Adipocyte (in vitro differentiated cells): ENCODE measurements around the gene NEK3.
"Not testable (repeated sequence)": the region's sequence is repeated elsewhere in the genome, so short reads cannot be mapped to it uniquely, and the experiment has no call there.

Experiments used
- DNase-seq: peaks from one replicate; pipeline ENCODE4 v3.0.0-alpha.2; 2015; ENCODE audit warnings: low read depth
- H3K27me3 ChIP-seq: replicated peaks from 2 replicates; pipeline ENCODE4 v1.7.0; 2013; ENCODE audit warnings: mild to moderate bottlenecking, low read length, moderate library complexity; ENCODE audit not compliant: control insufficient read depth, insufficient read depth
- H3K36me3 ChIP-seq: 2 replicates; pipeline ENCODE4 v1.7.0; 2013; ENCODE audit warnings: low read length, mild to moderate bottlenecking, moderate library complexity; ENCODE audit not compliant: control insufficient read depth, insufficient read depth, severe bottlenecking
- H3K4me1 ChIP-seq: 2 replicates; pipeline ENCODE4 v1.7.0; 2013; ENCODE audit warnings: mild to moderate bottlenecking, low read length, moderate library complexity; ENCODE audit not compliant: control insufficient read depth, insufficient read depth
- H3K4me3 ChIP-seq: 2 replicates; pipeline ENCODE4 v1.7.0; 2013; ENCODE audit warnings: mild to moderate bottlenecking, low read length, moderate library complexity
- H3K9ac ChIP-seq: 2 replicates; pipeline ENCODE4 v1.7.0; 2013; ENCODE audit warnings: mild to moderate bottlenecking, low read length, moderate library complexity
- H3K9me3 ChIP-seq: 2 replicates; pipeline ENCODE4 v1.7.0; 2013; ENCODE audit warnings: mild to moderate bottlenecking, low read length, moderate library complexity; ENCODE audit not compliant: control insufficient read depth

Gene NEK3, protein sequence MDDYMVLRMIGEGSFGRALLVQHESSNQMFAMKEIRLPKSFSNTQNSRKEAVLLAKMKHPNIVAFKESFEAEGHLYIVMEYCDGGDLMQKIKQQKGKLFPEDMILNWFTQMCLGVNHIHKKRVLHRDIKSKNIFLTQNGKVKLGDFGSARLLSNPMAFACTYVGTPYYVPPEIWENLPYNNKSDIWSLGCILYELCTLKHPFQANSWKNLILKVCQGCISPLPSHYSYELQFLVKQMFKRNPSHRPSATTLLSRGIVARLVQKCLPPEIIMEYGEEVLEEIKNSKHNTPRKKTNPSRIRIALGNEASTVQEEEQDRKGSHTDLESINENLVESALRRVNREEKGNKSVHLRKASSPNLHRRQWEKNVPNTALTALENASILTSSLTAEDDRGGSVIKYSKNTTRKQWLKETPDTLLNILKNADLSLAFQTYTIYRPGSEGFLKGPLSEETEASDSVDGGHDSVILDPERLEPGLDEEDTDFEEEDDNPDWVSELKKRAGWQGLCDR

DNA sequence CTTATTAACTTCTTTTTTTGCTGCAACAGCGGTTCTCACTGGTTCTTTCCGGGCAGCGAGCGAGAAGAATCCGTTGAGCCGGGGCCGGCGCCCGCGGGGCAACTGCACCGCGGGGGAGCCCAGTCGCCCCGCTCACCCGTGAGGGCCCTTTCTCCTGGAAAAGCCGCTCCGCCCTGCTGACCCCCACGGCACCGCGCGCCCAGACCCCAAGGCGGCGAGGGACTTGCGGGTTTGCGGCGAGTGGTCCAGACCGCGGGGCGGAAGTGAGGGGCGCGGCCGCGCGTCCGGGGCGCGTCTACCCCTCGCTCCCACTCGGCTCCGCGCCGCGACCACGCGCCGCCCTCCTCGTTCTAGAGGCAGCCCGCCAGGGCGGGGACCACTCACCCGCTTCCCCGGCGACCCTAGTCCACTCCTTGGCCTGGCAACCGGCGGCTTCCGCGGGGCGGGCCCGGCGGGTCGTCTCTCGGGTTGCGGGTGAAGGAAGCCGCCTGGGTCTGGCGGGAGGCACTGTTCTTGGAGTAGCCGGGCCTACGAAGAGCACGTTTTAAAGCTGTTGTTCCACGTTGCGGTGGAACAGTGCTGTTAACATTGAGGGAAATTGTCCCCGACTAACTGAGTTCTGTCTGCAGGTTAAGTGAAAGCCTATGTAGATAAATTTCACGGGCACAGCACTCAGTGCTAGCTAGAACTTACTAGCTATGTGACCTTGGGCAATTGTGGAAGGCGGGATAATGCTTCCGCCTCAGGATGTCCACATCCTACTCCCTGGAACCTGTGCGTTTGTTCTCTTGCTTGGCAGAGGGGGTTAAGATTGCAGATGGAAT lies at the start of gene NEK3:
Gene NEK3 (minus strand): TSS at position 439 of the 824 bp plus-strand sequence. CDS start 3,406 bp downstream, outside the sequence.
- DNase-seq: peak; percentile 72
- no peaks in the 10 kb centered on the region for H3K36me3 ChIP-seq
- H3K9ac ChIP-seq: peak within 1 kb of the TSS; percentile 89
- no peaks in the 10 kb centered on the region for H3K9me3 ChIP-seq
- peak within 1 kb of the TSS; percentile 89 for H3K4me3 ChIP-seq
- no peaks in the 10 kb centered on the region for H3K27me3 ChIP-seq
- H3K4me1 ChIP-seq: peaks cover 12% of the 10 kb centered on the region

DNA sequence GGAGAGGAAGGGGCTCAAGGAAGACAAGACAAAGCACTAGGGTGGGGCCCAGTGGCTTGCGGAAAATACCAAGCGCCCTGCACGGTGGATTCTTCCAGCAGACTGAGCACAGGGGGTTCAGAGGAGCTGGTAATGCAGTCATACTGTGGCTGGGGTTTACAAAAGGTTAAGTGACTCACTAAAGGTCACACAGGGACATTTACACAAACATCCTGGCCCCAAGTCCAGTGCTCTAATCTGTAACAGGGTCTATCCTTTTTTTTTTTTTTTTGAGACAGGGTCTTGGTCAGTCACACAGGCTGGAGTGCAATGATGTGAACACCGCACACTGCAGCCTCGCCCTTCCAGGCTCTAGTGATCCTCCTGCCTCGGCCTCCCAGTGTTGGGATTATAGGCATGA lies 49.0 kb upstream of the NEK3 start:
- H3K4me1 ChIP-seq, H3K9ac ChIP-seq, H3K27me3 ChIP-seq, DNase-seq, H3K9me3 ChIP-seq, H3K4me3 ChIP-seq, H3K36me3 ChIP-seq: not testable (repeated sequence)

DNA sequence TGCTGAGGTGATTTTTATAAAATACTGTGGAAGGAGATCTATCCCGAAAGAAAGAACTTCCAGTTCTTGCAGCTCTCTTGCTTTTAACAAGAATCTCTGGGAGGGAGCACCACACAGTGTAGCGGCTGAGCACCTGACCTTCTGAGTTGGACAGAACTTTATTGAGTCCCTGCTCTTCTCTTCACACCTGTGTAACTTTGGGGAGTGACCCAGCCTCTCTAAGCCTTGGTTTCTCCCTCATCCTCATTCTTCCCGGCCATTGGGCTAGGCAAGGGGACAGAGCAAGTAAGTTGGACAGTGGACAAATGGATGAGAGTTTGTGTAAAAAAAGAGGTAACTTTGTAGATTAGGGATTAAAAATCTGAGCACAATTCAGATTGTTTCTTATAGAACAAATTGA lies 48.5 kb upstream of the NEK3 start:
- H3K27me3 ChIP-seq, H3K9me3 ChIP-seq, H3K9ac ChIP-seq, H3K36me3 ChIP-seq, H3K4me3 ChIP-seq, DNase-seq, H3K4me1 ChIP-seq: not testable (repeated sequence)

DNA sequence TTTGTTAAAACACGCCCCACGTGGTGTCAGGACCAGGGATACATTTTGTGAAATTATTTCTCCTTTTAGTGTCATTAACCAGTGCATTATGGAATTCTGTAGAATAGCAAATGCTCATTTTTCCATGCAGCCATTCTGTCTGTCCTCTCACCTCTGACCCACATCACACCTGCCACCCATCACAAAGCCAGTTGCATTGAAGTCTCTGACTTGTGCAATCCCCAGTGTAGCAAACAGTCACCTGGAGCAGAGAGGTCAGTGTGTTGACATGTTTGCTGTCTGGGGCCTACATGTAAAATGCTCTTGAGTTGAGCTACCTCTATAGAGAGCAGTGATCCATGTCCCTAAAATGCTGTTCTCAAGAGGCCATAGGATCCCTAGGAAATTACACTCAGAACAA lies 47.9 kb upstream of the NEK3 start:
- H3K9ac ChIP-seq, H3K9me3 ChIP-seq, H3K4me3 ChIP-seq, H3K36me3 ChIP-seq, H3K4me1 ChIP-seq, DNase-seq, H3K27me3 ChIP-seq: not testable (repeated sequence)

DNA sequence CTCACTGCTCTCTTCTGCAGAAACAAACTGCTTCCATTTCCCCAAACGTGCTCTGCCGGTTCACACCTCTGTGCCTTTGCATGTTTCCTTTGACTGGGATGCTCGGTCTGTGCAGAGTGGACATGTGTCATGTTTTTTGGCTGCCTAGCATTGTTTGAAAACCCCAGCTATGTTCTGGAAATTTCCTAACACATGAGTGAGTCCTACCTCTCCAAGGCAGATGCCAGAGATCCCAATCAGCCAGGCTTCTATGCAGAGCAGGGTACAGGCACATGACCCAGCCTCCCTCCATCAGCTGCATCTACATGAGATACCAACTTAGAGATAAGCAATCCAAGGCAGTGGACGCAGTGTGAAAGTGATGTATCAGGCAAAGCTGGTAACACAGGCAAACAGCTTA lies 45.1 kb upstream of the NEK3 start:
- not testable (repeated sequence) for H3K4me1 ChIP-seq, H3K9ac ChIP-seq, H3K9me3 ChIP-seq, H3K27me3 ChIP-seq, H3K4me3 ChIP-seq, H3K36me3 ChIP-seq
- DNase-seq: peak; percentile 43

DNA sequence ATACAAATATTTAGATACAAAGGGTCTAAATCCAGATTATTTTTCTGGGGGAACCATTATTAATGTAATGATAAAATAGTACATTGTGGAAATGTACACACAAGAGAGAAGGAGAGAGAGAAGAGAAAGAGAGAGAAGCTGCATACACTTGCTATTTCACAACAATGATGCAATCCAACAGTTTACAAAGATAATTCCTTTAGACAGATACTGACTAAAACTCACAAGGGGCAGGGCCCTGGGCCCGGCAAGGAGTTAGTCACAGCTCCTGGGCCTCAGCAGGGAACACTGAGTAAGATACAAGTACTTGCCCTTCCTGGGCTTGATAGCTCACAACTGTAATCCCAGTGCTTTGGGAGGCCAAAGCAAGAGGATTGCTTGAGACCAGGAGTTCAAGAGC lies 44.5 kb upstream of the NEK3 start:
- peak; percentile 92 for DNase-seq
- H3K9me3 ChIP-seq, H3K36me3 ChIP-seq, H3K4me1 ChIP-seq, H3K27me3 ChIP-seq, H3K4me3 ChIP-seq: not testable (repeated sequence)
- peak overlapping the region; percentile 42 for H3K9ac ChIP-seq

DNA sequence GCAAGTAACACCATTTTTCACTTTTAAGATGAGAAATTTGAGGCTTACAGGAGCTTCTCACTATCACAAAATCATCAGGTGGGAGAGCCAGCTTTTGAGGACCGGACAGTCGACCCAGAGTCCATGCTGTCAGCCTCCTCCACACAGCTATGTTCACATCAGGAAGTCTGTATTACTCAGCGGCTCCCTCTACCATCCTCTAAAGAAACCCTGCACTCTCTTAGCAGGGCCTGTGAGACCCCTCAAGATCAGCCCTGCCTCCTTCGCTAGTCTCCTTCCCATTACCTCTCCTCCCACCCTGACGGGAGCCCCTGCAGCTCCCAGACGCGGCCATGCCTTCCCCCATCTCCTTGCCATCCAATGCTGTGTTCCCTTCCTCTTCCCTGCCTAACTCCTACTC lies 43.1 kb upstream of the NEK3 start:
- H3K4me3 ChIP-seq, H3K27me3 ChIP-seq, H3K9ac ChIP-seq, H3K9me3 ChIP-seq, DNase-seq, H3K36me3 ChIP-seq, H3K4me1 ChIP-seq: not testable (repeated sequence)

DNA sequence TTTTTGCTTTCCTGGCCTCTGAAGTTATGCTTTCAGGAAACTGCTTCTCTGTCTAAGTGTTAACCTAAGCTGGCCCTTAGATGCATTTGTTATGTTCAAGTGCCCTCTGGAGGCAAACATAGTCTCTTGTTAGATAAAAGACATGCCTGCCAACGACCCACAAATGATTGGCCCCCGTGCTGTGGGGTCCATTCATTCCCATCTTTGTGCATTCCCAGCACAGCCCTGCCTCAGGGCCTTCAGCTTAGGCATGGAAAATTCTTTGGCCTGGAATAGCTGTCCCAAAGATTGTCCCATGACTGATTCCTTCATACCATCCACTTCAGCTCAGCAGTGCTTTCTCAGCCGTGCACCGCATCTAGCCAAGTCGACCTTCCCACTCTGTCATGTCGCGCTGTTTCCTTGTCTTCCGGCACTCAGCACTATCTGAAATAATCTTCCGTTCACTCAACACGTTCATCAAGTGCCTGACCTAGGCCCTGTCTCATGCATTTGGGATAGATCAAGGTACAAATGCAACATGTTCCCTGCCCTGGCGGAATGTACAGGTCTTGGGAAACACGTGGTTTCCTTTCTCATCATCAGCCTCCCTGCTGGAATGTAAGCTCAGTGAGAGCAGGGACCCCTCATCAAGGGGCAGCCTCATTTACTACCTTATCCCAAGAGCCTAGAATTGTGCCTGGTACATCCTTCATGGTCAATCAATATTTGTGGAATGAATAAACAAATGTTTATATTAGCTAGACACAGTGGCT lies 42.2 kb upstream of the NEK3 start:
- H3K4me3 ChIP-seq, H3K27me3 ChIP-seq, H3K9me3 ChIP-seq, H3K36me3 ChIP-seq, H3K9ac ChIP-seq, H3K4me1 ChIP-seq: not testable (repeated sequence)
- DNase-seq: peak; percentile 76

DNA sequence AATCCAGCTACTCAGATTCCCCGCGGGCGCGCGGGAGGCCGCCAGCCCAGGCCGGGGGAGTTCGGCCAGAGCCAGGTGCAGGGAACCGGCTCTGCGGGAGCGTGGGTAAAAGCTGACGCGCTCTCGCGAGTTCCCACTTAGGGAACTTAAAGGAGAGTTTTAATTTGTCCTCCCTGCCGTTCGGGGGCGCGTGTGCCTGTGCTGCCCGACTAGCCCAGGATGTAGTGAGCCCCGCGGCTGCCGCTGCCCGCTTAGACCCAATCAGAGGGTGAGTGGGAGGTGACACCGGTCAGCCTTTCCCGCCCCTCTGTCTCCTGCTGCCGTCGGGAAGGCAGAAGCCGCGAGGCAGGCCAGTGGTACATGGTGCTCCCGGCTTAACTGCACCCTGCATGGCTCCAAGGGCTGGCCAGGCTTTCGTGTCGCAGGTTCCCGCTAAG lies 36.0 kb upstream of the NEK3 start:
- Histone ChIP-seq H3K4me3 (peak overlapping the region; percentile 100), H3K4me1 (peaks cover 10% of the 10 kb centered on the region), H3K36me3 (no peaks in the 10 kb centered on the region), H3K27me3 (no peaks in the 10 kb centered on the region), H3K9ac (peak overlapping the region; percentile 95), H3K9me3 (no peaks in the 10 kb centered on the region)
- DNase-seq: peak; percentile 72

DNA sequence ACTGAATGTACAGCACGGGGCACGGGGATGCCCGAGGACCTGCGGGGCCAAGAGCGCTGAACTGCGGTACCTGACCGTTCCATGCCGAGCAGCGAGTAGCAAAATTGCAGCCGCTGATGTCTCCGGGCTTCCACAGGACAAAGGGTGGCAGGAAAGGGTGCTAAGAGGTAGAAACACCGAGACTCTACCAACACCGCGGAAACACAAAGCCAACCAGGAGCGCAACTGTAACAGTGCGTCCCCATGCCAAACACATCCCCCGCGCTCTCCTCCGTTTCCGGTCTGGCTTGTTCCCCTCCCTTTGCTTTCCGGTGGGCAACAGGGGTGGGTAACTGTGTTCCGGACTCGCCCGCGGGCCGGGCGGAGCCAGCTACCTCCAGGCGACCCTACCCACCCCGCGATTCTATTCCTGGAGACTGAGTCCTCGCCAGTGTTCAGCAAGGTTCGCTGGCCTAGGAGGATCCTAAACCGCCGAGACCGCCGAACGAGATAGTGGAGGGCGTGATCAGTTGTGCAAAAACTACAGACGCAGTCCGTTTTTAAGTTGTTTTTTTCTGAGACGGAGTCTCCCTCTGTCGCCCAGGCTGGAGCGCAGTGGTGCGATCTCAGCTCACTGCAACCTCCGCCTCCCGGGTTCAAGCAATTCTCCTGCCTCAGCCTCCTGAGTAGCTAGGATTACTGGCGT lies 34.9 kb upstream of the NEK3 start:
- H3K9ac ChIP-seq: peak overlapping the region; percentile 95
- H3K4me3 ChIP-seq: peak overlapping the region; percentile 100
- no peaks in the 10 kb centered on the region for H3K27me3 ChIP-seq
- DNase-seq: peak; percentile 91
- H3K9me3 ChIP-seq: no peaks in the 10 kb centered on the region
- H3K4me1 ChIP-seq: peaks cover 10% of the 10 kb centered on the region
- H3K36me3 ChIP-seq: no peaks in the 10 kb centered on the region
